ENCODE results near the gene ARHGAP42.

The ARHGAP42 gene

GRCh38 chr11:100925935-100926334 lies 238.8 kb downstream of the ARHGAP42 start:
- Mint-ChIP-seq H3K9me3 (no peaks in the 10 kb centered on the region), H3K4me1 (peaks cover 21% of the 10 kb centered on the region), H3K27ac (no peak overlapping the region), H3K4me3 (no peak overlapping the region), H3K27me3 (ENCODE audit: low read depth) (no peaks in the 10 kb centered on the region), H3K36me3 (ENCODE audit: low read depth) (peaks cover 3% of the 10 kb centered on the region)
- TF ChIP-seq CTCF (IDR thresholded peaks at IDR 0.05; ENCODE audit: unreplicated experiment in 3 of 3) = no peak

- Mint-ChIP-seq H3K27ac (no peak overlapping the region), H3K27me3 (ENCODE audit: low read depth) (no peaks in the 10 kb centered on the region), H3K4me3 (no peak overlapping the region), H3K4me1 (peaks cover 21% of the 10 kb centered on the region), H3K36me3 (ENCODE audit: low read depth) (peaks cover 3% of the 10 kb centered on the region), H3K9me3 (no peaks in the 10 kb centered on the region)
- TF ChIP-seq CTCF (IDR thresholded peaks at IDR 0.05; ENCODE audit: unreplicated experiment in 3 of 3) = no peak
Measured at GRCh38 chr11:100927579-100927978, 240.5 kb downstream of the ARHGAP42 start.

GRCh38 chr11:100928426-100928825 lies 241.3 kb downstream of the ARHGAP42 start:
- H3K9me3 Mint-ChIP-seq = no peaks in the 10 kb centered on the region
- no peaks in the 10 kb centered on the region for H3K27me3 Mint-ChIP-seq (ENCODE audit: low read depth)
- H3K4me1 Mint-ChIP-seq = peaks cover 17% of the 10 kb centered on the region
- no peak overlapping the region for H3K27ac Mint-ChIP-seq
- TF ChIP-seq CTCF (IDR thresholded peaks at IDR 0.05; ENCODE audit: unreplicated experiment in 3 of 3) = no peak
- peaks cover 3% of the 10 kb centered on the region for H3K36me3 Mint-ChIP-seq (ENCODE audit: low read depth)
- no peak overlapping the region for H3K4me3 Mint-ChIP-seq

- TF ChIP-seq CTCF (IDR thresholded peaks at IDR 0.05; ENCODE audit: unreplicated experiment in 3 of 3) = no peak
- H3K36me3 Mint-ChIP-seq (ENCODE audit: low read depth) = peaks cover 3% of the 10 kb centered on the region
- H3K9me3 Mint-ChIP-seq = no peaks in the 10 kb centered on the region
- peaks cover 11% of the 10 kb centered on the region for H3K4me1 Mint-ChIP-seq
- H3K27me3 Mint-ChIP-seq (ENCODE audit: low read depth) = no peaks in the 10 kb centered on the region
- H3K4me3 Mint-ChIP-seq = no peak overlapping the region
- no peak overlapping the region for H3K27ac Mint-ChIP-seq
Measured at GRCh38 chr11:100929377-100929776, 242.3 kb downstream of the ARHGAP42 start.

- no peak overlapping the region for H3K4me3 Mint-ChIP-seq
- peak overlapping the region in 1 of 3 experiments; percentile 37 for H3K27ac Mint-ChIP-seq
- no peaks in the 10 kb centered on the region for H3K27me3 Mint-ChIP-seq (ENCODE audit: low read depth)
- TF ChIP-seq CTCF (IDR thresholded peaks at IDR 0.05; ENCODE audit: unreplicated experiment in 3 of 3) = peak; percentile 63 to 82 (median 64)
- peaks cover 11% of the 10 kb centered on the region for H3K4me1 Mint-ChIP-seq
- H3K9me3 Mint-ChIP-seq = no peaks in the 10 kb centered on the region
- peaks cover 4% of the 10 kb centered on the region for H3K36me3 Mint-ChIP-seq (ENCODE audit: low read depth)
Measured at GRCh38 chr11:100930185-100930778, 243.2 kb downstream of the ARHGAP42 start.

- Mint-ChIP-seq H3K27me3 (ENCODE audit: low read depth) (no peaks in the 10 kb centered on the region), H3K4me3 (no peak overlapping the region), H3K9me3 (no peaks in the 10 kb centered on the region), H3K36me3 (ENCODE audit: low read depth) (peaks cover 15% of the 10 kb centered on the region), H3K4me1 (peaks cover 11% of the 10 kb centered on the region), H3K27ac (no peak overlapping the region)
- TF ChIP-seq CTCF (IDR thresholded peaks at IDR 0.05; ENCODE audit: unreplicated experiment in 3 of 3) = peak; percentile 31 to 60 (median 48)
Measured at GRCh38 chr11:100932474-100933100, 245.5 kb downstream of the ARHGAP42 start.

Measured in nephron (organoid).